SK-N-DZ (cell line): ENCODE data around the gene CGNL1.

ENCODE experiments used
- DNase-seq: peaks from one replicate; pipeline ENCODE4 v3.0.0-alpha.2; 2015; ENCODE audit warnings: low spot score

Gene CGNL1

GRCh38 chr15:57457726-57458125 lies 81.4 kb downstream of the CGNL1 start:
- DNase-seq, result no peak

DNA sequence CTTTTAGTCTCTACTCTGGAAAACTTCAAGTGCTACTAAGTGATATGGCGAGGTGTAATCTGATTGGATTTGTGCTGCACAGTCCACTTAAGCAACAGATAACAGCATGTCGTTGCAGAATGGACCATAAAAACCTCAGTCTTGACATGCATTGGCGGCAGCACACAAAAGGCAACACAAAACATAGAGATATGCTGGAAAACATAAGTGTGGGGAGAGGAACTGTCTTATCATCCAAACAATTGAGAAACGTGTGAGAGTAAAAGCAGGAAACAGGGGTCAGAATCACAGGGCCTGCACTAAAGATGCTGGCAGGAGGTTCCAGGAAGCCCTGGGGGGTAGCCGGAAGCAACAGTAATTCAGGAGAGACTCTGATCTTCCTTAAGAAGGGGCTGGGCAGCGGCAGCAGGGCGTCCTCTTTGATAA lies 82.1 kb downstream of the CGNL1 start:
- DNase-seq, result peak; percentile 41

DNA sequence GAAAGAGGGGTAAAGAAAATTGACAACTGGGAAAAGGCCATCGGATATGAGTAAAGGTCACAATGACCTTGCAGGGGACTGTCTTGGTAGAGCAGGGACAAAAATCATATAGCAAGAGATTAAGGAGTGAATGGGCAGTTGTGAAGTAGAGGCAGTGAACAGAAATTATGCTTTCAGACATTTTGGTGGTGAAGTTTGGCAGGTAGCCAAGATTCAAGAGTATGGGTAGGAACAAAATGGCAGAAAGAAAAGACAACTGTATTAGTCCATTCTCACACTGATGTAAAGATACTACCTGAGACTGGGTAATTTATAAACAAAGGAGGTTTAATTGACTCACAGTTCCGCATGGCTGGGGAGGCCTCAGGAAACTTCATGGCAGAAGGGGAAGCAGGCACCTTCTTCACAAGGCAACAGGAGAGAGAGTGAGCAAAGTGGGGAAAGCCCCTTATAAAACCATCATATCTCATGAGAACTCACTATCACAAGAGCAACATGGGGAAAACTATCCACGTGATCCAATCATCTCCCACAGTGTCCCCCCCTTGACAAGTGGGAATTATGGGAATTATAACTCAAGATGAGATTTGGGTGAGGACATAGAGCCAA lies 84.0 kb downstream of the CGNL1 start:
- no peak for DNase-seq

- DNase-seq, result no peak
Measured at GRCh38 chr15:57461541-57461940, 85.2 kb downstream of the CGNL1 start.

GRCh38 chr15:57462381-57462780 lies 86.1 kb downstream of the CGNL1 start:
- no peak for DNase-seq

GRCh38 chr15:57463360-57463759 lies 87.1 kb downstream of the CGNL1 start:
- no peak for DNase-seq

- DNase-seq, result no peak
Measured at GRCh38 chr15:57464480-57464879, 88.2 kb downstream of the CGNL1 start.

DNA sequence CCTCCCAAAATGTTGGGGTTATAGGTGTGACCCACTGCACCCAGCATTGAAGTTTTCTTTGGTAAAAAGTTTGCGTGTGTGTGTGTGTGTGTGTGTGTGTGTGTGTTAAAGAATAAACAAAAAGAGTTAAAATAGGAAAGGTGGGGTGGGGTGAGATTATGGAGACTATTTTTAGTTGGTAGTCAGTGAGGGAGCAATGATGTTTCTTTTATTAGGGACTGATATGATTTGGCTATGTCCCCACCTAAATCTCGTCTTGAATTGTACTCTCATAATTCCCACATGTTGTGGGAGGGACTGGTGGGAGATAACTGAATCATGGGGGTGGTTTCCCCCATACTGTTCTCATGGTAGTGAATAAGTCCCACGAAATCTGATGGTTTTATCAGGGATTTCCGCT lies 92.2 kb downstream of the CGNL1 start:
- DNase-seq, result no peak

- DNase-seq, result no peak
Measured at GRCh38 chr15:57470543-57470942, 94.2 kb downstream of the CGNL1 start.

GRCh38 chr15:57472861-57473260 lies 96.6 kb downstream of the CGNL1 start:
- DNase-seq, result no peak

GRCh38 chr15:57476533-57476975 lies 100.2 kb downstream of the CGNL1 start:
- DNase-seq, result no peak

DNA sequence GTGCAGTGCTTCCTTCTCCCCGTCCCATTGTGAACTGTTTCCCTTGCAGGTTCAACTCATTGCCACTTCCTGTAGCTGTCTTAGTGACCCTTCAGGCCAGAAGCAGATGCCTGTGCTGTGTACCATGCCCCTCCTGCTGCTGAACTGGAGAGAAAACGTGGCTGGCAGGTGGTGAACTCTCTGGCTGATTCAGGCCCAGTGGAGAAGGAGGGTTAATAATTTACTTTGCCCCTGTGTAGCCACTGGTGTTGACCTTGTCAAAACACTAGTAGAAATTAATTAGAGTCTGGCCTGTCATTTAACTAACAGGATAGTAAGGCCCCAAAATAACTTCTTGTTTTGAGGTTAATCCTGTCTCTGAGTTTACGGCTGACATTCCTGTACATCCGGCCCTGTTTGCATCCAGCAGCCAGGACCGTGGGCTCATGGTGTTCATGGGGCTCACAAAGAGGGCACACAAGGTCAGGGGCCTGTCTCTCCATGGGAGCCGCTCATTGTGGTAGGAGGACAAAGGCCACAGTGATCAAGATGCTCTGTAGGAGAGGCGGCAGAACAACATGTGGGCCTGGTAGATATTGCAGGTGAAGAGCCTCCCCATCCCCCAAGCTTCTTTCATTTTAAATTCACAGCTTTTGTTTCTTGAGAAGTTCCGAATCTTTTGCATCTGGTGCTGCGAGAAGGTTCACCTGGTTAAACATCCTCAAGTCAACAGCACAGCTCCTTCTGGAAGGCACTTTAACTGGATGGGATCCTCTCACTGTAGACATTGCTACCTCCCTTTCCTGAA lies 101.6 kb downstream of the CGNL1 start:
- DNase-seq, result no peak

GRCh38 chr15:57479005-57479404 lies 102.7 kb downstream of the CGNL1 start:
- DNase-seq, result no peak

GRCh38 chr15:57481038-57481705 lies 104.9 kb downstream of the CGNL1 start:
- DNase-seq, result no peak

DNA sequence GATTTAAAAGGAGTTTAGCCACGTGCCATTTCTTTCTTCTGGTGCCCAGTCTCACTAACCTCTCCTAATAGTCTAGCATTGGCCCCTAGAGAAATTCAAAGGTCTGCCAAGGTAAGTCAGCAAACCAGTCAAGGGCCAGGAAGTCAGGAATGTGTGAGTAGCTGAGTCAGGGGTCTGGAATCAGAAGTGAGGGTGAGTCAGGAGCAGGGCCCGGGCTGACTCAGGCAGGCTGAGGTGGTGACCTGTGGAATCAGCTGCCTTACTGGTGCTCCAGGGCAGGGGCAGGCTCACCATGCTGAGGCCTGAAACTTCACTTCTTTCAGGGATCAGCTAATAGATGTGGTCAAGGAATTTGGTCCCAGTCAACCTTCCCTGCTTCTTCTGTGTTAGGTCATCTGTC lies 109.6 kb downstream of the CGNL1 start:
- DNase-seq, result no peak

DNA sequence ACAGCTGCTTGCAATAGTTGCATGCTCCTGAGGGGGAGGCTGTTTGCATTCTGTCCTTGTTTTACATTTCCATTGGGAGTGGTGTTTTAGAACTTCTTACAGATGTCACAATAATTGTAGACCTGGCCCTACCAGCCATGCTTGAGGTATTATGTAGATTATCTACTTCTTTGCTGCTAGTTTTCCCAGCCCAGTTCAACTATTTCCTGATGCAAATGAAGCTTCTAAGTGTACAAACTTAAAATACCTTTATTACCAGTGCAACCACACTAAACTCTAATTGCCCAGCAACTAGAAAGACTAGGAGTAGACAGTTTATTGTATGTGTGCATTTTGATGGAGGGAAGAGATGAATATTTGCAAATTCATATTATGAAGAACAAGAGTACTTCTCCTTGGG lies 110.5 kb downstream of the CGNL1 start:
- DNase-seq, result no peak

- no peak for DNase-seq
Measured at GRCh38 chr15:57489122-57489521, 112.8 kb downstream of the CGNL1 start.

DNA sequence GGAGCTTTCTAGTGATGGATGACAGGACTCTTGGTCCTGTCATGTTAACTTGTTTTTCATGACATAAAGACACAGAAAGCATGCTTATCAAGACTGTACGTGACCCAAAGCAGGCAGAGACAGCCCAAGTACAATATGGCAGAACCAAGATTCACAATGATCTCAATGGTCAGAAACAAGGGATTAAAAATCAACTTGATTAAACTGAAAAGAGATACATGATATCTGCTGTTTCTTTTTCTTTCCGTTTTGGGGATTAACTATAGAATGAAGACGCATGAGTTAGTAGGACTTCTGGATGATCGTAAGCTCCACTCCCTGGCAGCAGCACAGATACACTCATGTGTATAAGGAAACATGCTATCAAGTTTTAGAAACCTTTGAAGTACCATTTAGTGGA lies 117.0 kb downstream of the CGNL1 start:
- no peak for DNase-seq

GRCh38 chr15:57494581-57494980 lies 118.3 kb downstream of the CGNL1 start:
- DNase-seq, result no peak

GRCh38 chr15:57495041-57495440 lies 118.7 kb downstream of the CGNL1 start:
- DNase-seq, result no peak

- DNase-seq, result no peak
Measured at GRCh38 chr15:57495554-57496165, 119.4 kb downstream of the CGNL1 start.

- DNase-seq, result no peak
Measured at GRCh38 chr15:57496594-57496945, 120.3 kb downstream of the CGNL1 start.
